Measurements from ENCODE around the gene GNPTAB.

- no peak for TF ChIP-seq CTCF (IDR thresholded peaks at IDR 0.05)
- no peak for TF ChIP-seq POLR2A (IDR thresholded peaks at IDR 0.05)
Observed at GRCh38 chr12:101768781-101769180, 62.0 kb downstream of the GNPTAB start.
